Kidney tubule cell (primary cell): ENCODE measurements around the gene MOSMO.
A peak's percentile ranks its signal among the peaks of the same experiment; 100 is the strongest.
"Not testable (repeated sequence)": the region's sequence is repeated elsewhere in the genome, so short reads cannot be mapped to it uniquely, and the experiment has no call there.

Experiments
- DNase-seq: peaks from one replicate; pipeline ENCODE4 v3.0.0-alpha.2; 2018; ENCODE audit warnings: low spot score

Gene MOSMO

GRCh38 chr16:22003195-22003594, 4.7 kb upstream of the MOSMO start:
- no peak for DNase-seq

- DNase-seq, result no peak
Observed at GRCh38 chr16:22004341-22004740, 3.6 kb upstream of the MOSMO start.

- no peak for DNase-seq
Observed at GRCh38 chr16:22005746-22006145, 2.2 kb upstream of the MOSMO start.

GRCh38 chr16:22006636-22007035, 1.3 kb upstream of the MOSMO start:
- DNase-seq, result no peak

GRCh38 chr16:22007159-22007508, 777 bp upstream of the MOSMO start:
- DNase-seq, result no peak

- DNase-seq, result peak; percentile 6
Observed at GRCh38 chr16:22008215-22009059, 526 bp downstream of the MOSMO start.

- DNase-seq, result no peak
Observed at GRCh38 chr16:22010902-22011301, 3.0 kb downstream of the MOSMO start.

GRCh38 chr16:22012241-22012640, 4.3 kb downstream of the MOSMO start:
- no peak for DNase-seq

GRCh38 chr16:22013486-22013885, 5.6 kb downstream of the MOSMO start:
- no peak for DNase-seq

- DNase-seq, result no peak
Observed at GRCh38 chr16:22014271-22014873, 6.5 kb downstream of the MOSMO start.

- DNase-seq, result no peak
Observed at GRCh38 chr16:22016927-22017326, 9.0 kb downstream of the MOSMO start.

- no peak for DNase-seq
Observed at GRCh38 chr16:22018559-22018958, 10.6 kb downstream of the MOSMO start.

GRCh38 chr16:22022151-22022550, 14.2 kb downstream of the MOSMO start:
- no peak for DNase-seq

GRCh38 chr16:22023505-22023904, 15.6 kb downstream of the MOSMO start:
- no peak for DNase-seq

GRCh38 chr16:22024785-22025184, 16.9 kb downstream of the MOSMO start:
- not testable (repeated sequence) for DNase-seq

- no peak for DNase-seq
Observed at GRCh38 chr16:22027633-22028032, 19.7 kb downstream of the MOSMO start.

- DNase-seq, result no peak
Observed at GRCh38 chr16:22029632-22030031, 21.7 kb downstream of the MOSMO start.

- DNase-seq, result no peak
Observed at GRCh38 chr16:22030087-22030812, 22.3 kb downstream of the MOSMO start.

- no peak for DNase-seq
Observed at GRCh38 chr16:22031483-22032083, 23.7 kb downstream of the MOSMO start.

- DNase-seq, result no peak
Observed at GRCh38 chr16:22034503-22034902, 26.6 kb downstream of the MOSMO start.

GRCh38 chr16:22035153-22035552, 27.2 kb downstream of the MOSMO start:
- no peak for DNase-seq

GRCh38 chr16:22043882-22044281, 36.0 kb downstream of the MOSMO start:
- DNase-seq, result not testable (repeated sequence)

- DNase-seq, result not testable (repeated sequence)
Observed at GRCh38 chr16:22045888-22046287, 38.0 kb downstream of the MOSMO start.
